HL-60 (cell line): ENCODE results near the gene TLR5.

ENCODE experiments used
- CTCF ChIP-seq: IDR thresholded peaks from one replicate; pipeline ENCODE4 v1.5.1; 2011; ENCODE audit warnings: low read length, control low read depth, inconsistent platforms; ENCODE audit not compliant: insufficient read depth
- GABPA ChIP-seq: IDR thresholded peaks from 2 replicates; pipeline ENCODE4 v1.6.1; 2012; ENCODE audit warnings: low read depth

- TF ChIP-seq CTCF (no peak), GABPA (no peak)
Measured at GRCh38 chr1:223089250-223089649, 53.8 kb downstream of the TLR5 start.
